Heart left ventricle (tissue), 16 donors: Measurements from ENCODE around the gene MYCN. TPM values are rescaled to one million over a fixed set of nuclear protein-coding genes. Genes with fewer than 3 reads are reported as not detected.
"Not testable (repeated sequence)": the region's sequence is repeated elsewhere in the genome, so short reads cannot be mapped to it uniquely, and the experiment has no call there.

Experiments
- ATAC-seq, 4 donors: fragments of 200-7000 bp; cut with Tn5 transposase; one replicate each; pipeline ENCODE4 v1.9.1; 2020 to 2022; ENCODE audit warnings: moderate library complexity in 4 of 4, mild to moderate bottlenecking in 3 of 4, moderate number of reproducible peaks in 1 of 4
- DNase-seq, 5 donors: peaks; one replicate each; pipeline ENCODE4 v3.0.0-alpha.2; 2020
- H3K27ac ChIP-seq, 12 donors: fragments of 200-600 bp; sonication (generic) in 4 of 12; one replicate each; pipeline versions ENCODE4 v1.5.0 to v1.8.0; 2016 to 2022; ENCODE audit warnings: mild to moderate bottlenecking in 2 of 12
- H3K27me3 ChIP-seq, 9 donors: fragments of 200-600 bp; sonication (generic) in 2 of 9; one replicate each; pipeline versions ENCODE4 v1.5.1 to v1.8.0; 2016 to 2022; ENCODE audit warnings: mild to moderate bottlenecking in 3 of 9
- H3K36me3 ChIP-seq, 9 donors: fragments of 200-600 bp; sonication (generic) in 2 of 9; one replicate each; pipeline versions ENCODE4 v1.5.0 to v1.8.0; 2018 to 2022; ENCODE audit warnings: mild to moderate bottlenecking in 2 of 9
- H3K4me1 ChIP-seq, 12 donors: fragments of 200-600 bp; sonication (generic) in 4 of 12; one replicate each; pipeline versions ENCODE4 v1.5.0 to v1.8.0; 2016 to 2022; ENCODE audit warnings: mild to moderate bottlenecking in 3 of 12
- H3K4me3 ChIP-seq, 12 donors: fragments of 200-600 bp; sonication (generic) in 4 of 12; one replicate each; pipeline versions ENCODE4 v1.5.0 to v1.8.0; 2017 to 2022; ENCODE audit warnings: mild to moderate bottlenecking in 9 of 12, moderate library complexity in 4 of 12
- H3K9me3 ChIP-seq, 12 donors: fragments of 200-600 bp; sonication (generic) in 4 of 12; one replicate each; pipeline versions ENCODE4 v1.5.0 to v1.8.0; 2016 to 2022; ENCODE audit warnings: mild to moderate bottlenecking in 1 of 12
- POLR2A ChIP-seq, 2 donors: fragments of 450-650 bp; IDR thresholded peaks; one replicate each; pipeline ENCODE4 v1.6.1; 2017; ENCODE audit warnings: antibody characterized with exemption in 2 of 2, mild to moderate bottlenecking in 2 of 2, moderate library complexity in 2 of 2
- WGBS, 4 donors: extraction: QIAGEN DNeasy Blood & Tissue Kit in 2 of 4; methylation state at CpG; one replicate each; pipeline versions ENCODE4 v1.1.5 to v1.1.7; 2013 to 2018; 5-methylcytosine and 5-hydroxymethylcytosine counted together
- intact Hi-C, 10 donors: fragments of 100-400 bp; cut with DNase I; formaldehyde crosslinking; loops; one replicate each; pipeline versions ENCODE4 v1.11.1 to v1.14.2; 2022
- polyA plus RNA-seq, 2 donors: library from polyadenylated mRNA; stranded (reverse); fragments of 200-250 nt; gene quantifications; one replicate each; pipeline ENCODE4 v1.2.3, GENCODE V29; 2013
- total RNA-seq, 9 donors: library from RNA; depleted of rRNA in 2 of 9; stranded (reverse); fragments of >200 nt in 2 of 9; fragmentation: NEBNext Ultra II Directional in 3 of 9; extraction: Animal tissue kit (Norgen Biotek cat#: 25700) in 3 of 9; gene quantifications; one replicate each; pipeline versions ENCODE4 v1.1.0 to v1.2.4, GENCODE V29; 2016 to 2023
- TF ChIP-seq, protein P1 (sequence below), 12 donors: fragments of 200-600 bp; sonication (generic) in 4 of 12; IDR thresholded peaks; one replicate each; pipeline versions ENCODE4 v1.5.0 to v1.8.0; 2018 to 2022; ENCODE audit warnings: antibody characterized with exemption in 12 of 12, mild to moderate bottlenecking in 5 of 12
- donor health status: ischemic (EF 13 %, LVEDD 7.1; RV severe dilation, severe dysfunction).
- donor health status: healthy with polysubstance abuse.
- donor health status: DM: no; HTN: yes; CAD: no.
- donor health status: DM: no; HTN: no; CAD: no.
- donor health status: ischemic (EF 25% LVEDD 6.9; RV normal size, moderate dysfunction).
- donor health status: ischemic (EF 25% LVEDD 5.7; RV mildly dilated, moderate dysfunction).
- donor health status: healthy.
- donor health status: DM: yes; HTN: yes; CAD: no.
- donor health status: ischemic (EF 35%, LVEDD 5.7; RV mildly dilated, moderate dysfunction).
- donor health status: nonischemic (EF 11% LVEDD 7.7; RV severe dilation, severe dysfunction).
- donor health status: DM: yes; HTN: yes; CAD: no.
- donor health status: PGD.
- donor health status: ischemic (EF 29% LVEDD 5.4; RV normal size, mild dysfunction).
- donor health status: nonischemic (EF 23%, LVEDD 6.1; RV moderate dilation, normal function).

Gene MYCN
- total and polyA plus RNA-seq, 11 donors = 0.22 to 1.6 (median 0.62) TPM; not detected in 2

DNA sequence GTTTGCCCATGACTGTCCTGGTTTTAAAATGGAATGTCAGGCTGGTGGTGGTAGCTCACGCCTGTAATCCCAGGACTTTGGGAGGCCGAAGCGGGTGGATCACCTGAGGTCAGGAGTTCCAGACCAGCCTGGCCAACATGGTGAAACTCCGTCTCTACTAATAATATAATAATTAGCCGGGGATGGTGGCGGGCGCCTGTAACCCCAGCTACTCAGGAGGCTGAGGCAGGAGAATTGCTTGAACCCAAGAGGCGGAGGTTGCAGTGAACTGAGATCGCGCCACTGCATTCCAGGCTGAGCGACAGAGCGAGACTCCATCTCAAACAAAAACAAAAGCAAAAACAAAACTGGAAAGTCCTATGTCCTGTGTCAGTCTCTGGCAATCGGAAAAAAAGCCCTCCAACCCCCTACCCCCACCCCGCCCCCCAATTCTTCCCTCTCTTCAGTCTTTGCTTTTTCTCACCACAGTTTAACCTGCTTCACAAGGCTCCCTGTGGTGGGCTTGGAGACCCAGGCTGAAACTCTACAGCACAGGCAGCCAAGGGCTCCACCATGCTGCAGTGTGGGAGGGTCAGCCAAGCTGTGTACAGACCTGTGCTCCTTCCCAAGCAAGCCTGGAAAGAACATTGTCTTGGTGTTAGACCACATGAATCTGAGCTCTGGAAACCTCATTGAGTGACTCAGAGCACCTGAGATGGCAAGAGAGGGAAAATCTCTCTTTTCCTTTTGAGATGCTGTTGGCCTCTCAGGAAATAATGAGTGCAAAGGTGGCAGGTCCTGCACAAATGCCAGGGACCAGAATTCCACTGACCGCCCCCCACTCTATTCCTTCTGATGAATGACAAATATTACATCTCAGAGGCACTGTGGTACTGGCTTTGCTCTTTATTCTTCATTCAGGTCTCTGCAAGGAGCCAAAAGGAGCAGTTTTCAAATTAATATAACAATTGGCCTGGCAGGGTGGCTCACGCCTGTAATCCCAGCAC is 16.7 kb downstream of the MYCN start:
- ATAC-seq = no peak
- WGBS, 4 donors = 94 to 98% (median 97%) methylated on average over 16 of the region's 16 CpGs

DNA sequence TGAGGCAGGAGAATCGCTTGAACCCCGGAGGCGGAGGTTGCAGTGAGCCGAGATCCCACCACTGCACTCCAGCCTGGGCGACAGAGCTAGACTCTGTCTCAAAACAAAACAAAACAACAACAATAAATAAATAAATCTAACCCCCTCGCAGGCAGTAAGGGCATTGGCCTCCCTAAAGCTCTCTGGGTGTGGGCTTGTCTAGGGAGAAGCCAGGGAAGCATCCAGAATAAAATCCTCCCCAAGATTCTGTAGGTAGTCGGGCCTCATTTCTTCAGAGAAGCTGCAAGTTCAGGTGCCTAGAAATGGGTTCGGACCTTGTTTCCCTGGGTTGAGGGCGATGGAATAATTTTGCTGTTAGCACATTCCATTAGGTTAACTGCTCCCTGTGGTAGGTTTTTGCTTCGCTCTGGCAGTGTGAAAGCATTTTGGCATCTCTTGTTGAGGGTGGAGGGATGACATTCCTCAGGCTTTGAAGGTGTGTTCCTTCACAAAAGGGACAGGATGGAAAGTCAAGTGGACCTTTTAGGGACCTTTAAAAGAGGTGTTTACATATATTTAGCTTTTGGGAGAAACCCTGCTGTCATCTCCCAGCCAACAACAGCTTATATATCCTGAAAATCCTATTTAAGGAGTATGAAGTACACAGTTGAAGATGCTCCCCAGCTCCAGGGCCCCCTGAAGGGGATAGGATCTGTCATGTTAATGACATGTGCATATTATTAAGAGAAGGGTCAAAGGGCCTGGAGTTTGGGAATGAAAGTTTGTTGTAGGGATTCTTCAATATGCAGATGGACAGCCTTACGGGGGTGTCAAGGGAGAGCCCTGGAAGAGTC is 17.7 kb downstream of the MYCN start:
- Histone ChIP-seq H3K4me3 (no peak overlapping the region), H3K36me3 (no peaks in the 10 kb centered on the region), H3K4me1 (no peaks in the 10 kb centered on the region), H3K27ac (no peak overlapping the region), H3K9me3 (peaks cover 0 to 5% (median 0%) of the 10 kb centered on the region in 12 donors), H3K27me3 (no peaks in the 10 kb centered on the region)
- no peak for ATAC-seq
- no peak for TF ChIP-seq POLR2A (IDR thresholded peaks at IDR 0.05)
- TF ChIP-seq, protein P1, sequence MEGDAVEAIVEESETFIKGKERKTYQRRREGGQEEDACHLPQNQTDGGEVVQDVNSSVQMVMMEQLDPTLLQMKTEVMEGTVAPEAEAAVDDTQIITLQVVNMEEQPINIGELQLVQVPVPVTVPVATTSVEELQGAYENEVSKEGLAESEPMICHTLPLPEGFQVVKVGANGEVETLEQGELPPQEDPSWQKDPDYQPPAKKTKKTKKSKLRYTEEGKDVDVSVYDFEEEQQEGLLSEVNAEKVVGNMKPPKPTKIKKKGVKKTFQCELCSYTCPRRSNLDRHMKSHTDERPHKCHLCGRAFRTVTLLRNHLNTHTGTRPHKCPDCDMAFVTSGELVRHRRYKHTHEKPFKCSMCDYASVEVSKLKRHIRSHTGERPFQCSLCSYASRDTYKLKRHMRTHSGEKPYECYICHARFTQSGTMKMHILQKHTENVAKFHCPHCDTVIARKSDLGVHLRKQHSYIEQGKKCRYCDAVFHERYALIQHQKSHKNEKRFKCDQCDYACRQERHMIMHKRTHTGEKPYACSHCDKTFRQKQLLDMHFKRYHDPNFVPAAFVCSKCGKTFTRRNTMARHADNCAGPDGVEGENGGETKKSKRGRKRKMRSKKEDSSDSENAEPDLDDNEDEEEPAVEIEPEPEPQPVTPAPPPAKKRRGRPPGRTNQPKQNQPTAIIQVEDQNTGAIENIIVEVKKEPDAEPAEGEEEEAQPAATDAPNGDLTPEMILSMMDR (IDR thresholded peaks at IDR 0.05) = no peak
- WGBS, 4 donors = 86 to 96% (median 90%) methylated on average over 11 of the region's 11 CpGs
- no peak for DNase-seq
- intact Hi-C loops = no loop called here

More for the DNA sequence above, 16.7 kb downstream of the MYCN start:
- intact Hi-C loops = no loop called here
- no peak overlapping the region for H3K27ac ChIP-seq
- TF ChIP-seq, protein P1 (IDR thresholded peaks at IDR 0.05) = no peak
- no peak for TF ChIP-seq POLR2A (IDR thresholded peaks at IDR 0.05)
- no peak for DNase-seq
- H3K9me3 ChIP-seq = peaks cover 0 to under 1% (median 0%) of the 10 kb centered on the region in 12 donors
- H3K27me3 ChIP-seq = no peaks in the 10 kb centered on the region
- no peak overlapping the region for H3K4me3 ChIP-seq
- H3K36me3 ChIP-seq = no peaks in the 10 kb centered on the region
- H3K4me1 ChIP-seq = no peaks in the 10 kb centered on the region

DNA sequence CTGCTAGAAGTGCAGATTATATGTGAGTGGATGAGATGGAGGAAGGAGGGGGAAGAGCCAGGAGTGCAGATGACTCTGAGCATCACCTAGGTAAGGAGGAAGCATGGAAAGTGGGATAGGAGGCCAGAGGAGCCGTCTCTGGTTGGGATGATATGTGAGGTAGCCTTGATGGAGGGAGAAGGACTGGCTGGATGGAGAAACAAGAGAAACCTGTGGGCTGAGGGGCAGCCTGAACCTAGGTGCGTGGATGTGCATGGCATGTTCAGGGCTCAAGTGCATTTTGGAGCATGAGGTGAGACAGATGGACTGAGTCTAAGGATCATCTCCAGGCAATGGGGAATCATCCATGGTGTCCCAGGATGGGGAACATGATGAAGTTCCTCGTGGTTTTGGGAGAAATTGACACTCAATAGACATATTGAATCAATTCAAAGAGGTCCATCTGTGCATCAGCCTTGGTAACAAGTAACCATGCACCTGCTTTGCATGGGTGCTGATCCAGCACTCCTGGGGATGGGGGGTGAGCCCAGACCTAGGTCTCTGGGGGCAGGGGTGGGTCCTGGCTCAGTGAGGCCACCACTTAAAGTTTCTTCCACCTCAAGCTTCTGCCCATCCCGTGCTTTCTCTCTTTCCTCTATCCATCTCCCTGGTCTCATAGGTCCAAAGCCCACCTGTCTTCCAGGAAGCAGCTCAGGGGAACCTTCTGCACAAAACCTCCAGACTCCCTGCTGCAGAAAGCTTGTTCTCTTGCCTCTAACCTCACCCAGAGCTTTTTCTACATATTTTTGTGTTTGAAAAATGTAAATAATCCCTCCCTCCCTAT is 19.2 kb downstream of the MYCN start:
- no peak for DNase-seq
- Histone ChIP-seq H3K27ac (no peak overlapping the region), H3K9me3 (peaks cover 0 to 5% (median 0%) of the 10 kb centered on the region in 12 donors), H3K27me3 (no peaks in the 10 kb centered on the region), H3K4me3 (no peak overlapping the region), H3K4me1 (no peaks in the 10 kb centered on the region), H3K36me3 (no peaks in the 10 kb centered on the region)
- intact Hi-C loops = no loop called here
- TF ChIP-seq, protein P1 (IDR thresholded peaks at IDR 0.05) = no peak
- TF ChIP-seq POLR2A (IDR thresholded peaks at IDR 0.05) = no peak
- ATAC-seq = no peak
- WGBS, 4 donors = 86 to 89% (median 87%) methylated on average over 4 of the region's 4 CpGs

DNA sequence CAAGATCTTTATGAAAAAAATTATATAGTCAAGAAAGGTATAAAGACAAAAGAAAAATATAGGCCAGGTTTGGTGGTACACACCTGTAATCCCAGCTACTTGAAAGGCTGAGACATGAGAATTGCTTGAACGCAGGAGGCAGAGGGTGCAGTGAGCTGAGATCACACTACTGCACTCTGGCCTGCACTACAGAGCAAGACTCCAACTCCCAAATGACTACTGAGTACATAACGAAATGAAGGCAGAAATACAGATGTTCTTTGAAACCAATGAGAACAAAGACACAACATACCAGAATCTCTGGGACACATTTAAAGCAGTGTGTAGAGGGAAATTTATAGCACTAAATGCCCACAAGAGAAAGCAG is 19.8 kb downstream of the MYCN start:
- DNase-seq, H3K27me3 ChIP-seq, ATAC-seq, H3K4me3 ChIP-seq, H3K9me3 ChIP-seq, H3K27ac ChIP-seq, intact Hi-C loops, H3K4me1 ChIP-seq, H3K36me3 ChIP-seq: not testable (repeated sequence)
- 64 to 77% (median 69%) methylated on average over 2 of the region's 2 CpGs for WGBS, 4 donors

DNA sequence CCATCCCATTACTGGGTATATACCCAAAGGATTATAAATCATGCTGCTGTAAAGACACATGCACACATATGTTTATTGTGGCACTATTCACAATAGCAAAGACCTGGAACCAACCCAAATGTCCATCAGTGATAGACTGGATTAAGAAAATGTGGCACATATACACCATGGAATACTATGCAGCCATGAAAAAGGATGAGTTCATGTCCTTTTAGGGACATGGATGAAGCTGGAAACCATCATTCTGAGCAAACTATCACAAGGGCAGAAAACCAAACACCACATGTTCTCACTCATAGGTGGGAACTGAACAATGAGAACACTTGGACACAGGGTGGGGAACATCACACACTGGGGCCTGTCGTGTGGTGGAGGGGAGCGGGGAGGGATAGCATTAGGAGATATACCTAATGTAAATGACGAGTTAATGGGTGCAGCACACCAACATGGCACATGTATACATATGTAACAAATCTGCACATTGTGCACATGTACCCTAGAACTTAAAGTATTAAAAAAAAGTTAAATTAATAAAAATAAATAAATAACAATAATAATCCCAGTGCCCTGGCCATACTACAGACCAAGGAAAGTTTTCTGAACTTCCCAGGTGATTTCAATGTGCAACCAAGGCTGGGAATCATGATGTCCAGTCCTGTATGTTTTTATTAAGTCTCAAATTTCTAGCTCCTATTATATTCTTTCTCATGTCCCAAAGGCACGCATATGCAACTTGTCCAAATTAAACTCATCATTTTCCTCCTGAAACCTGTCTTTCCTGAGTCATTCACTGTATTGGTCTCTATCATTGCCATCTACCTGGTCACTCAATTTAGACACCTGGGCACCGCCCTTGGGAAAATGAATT is 23.0 kb downstream of the MYCN start:
- DNase-seq, H3K27me3 ChIP-seq, H3K9me3 ChIP-seq, ATAC-seq, H3K27ac ChIP-seq, H3K4me1 ChIP-seq, intact Hi-C loops, H3K36me3 ChIP-seq, H3K4me3 ChIP-seq: not testable (repeated sequence)
- 88 to 92% (median 91%) methylated on average over 5 of the region's 5 CpGs for WGBS, 4 donors
